ENCODE data around the gene C1QTNF9B. TPM values are rescaled to one million over a fixed set of nuclear protein-coding genes. Genes with fewer than 3 reads are reported as not detected.
"Not testable (repeated sequence)": the region's sequence is repeated elsewhere in the genome, so short reads cannot be mapped to it uniquely, and the experiment has no call there.

C1QTNF9B gene
- total and polyA plus RNA-seq, 2 experiments from 2014 or later, result 0.27 to 0.28 TPM

DNA sequence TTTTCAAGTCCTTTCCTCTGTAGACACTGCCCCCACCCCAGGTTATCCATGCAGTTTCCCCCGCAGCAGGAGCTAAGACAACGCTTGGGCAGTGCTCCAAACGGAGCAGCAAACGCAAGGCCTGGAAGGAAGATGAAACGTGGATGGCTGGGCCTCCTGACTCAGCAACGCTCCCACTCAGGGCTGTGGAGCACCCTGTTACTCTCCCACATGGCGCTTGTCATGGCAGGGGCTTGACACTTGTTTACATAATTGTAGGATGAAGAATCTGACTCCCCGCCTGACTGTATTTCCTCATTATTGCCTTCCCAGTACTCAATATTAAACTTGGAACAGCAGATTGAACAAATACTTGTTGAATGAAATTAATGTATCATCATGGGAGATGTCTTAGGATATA lies 799 bp upstream of the C1QTNF9B start:
- Histone ChIP-seq H3K4me3 (no peak overlapping the region), H3K9me2 (ENCODE audit: insufficient read depth) (no peaks in the 10 kb centered on the region), H3K36me3 (ENCODE audit: insufficient read depth) (no peaks in the 10 kb centered on the region), H3F3A (replicated peaks; ENCODE audit: low read depth) (no peaks in the 10 kb centered on the region), H4K20me1 (replicated peaks; ENCODE audit: insufficient read depth) (no peaks in the 10 kb centered on the region), H3K79me2 (replicated peaks; ENCODE audit: insufficient read depth) (no peaks in the 10 kb centered on the region), H3K4me1 (ENCODE audit: insufficient read depth) (peaks cover 4% of the 10 kb centered on the region; the same call in 1 of the 2 replicates), H3K27ac (ENCODE audit: low read depth) (no peak overlapping the region), H2AFZ (no peak overlapping the region), H3K27me3 (ENCODE audit: insufficient read depth) (peaks cover 14% of the 10 kb centered on the region), H3K4me2 (no peak overlapping the region)
- no peak for ATAC-seq
- Mint-ChIP-seq H3K36me3 (ENCODE audit: low read depth) (no peaks in the 10 kb centered on the region), H3K4me3 (no peak overlapping the region), H3K27me3 (ENCODE audit: insufficient read depth, low read depth, poor library complexity) (no peaks in the 10 kb centered on the region), H3K27ac (no peak overlapping the region), H3K4me1 (peaks cover 14% of the 10 kb centered on the region), H3K9me3 (no peaks in the 10 kb centered on the region)
- DNase-seq (ENCODE audit: low spot score), result no peak
- no peak for TF ChIP-seq ZNF462 (CRISPR knock-in tag; IDR thresholded peaks at IDR 0.05)
- TF ChIP-seq, protein P1, sequence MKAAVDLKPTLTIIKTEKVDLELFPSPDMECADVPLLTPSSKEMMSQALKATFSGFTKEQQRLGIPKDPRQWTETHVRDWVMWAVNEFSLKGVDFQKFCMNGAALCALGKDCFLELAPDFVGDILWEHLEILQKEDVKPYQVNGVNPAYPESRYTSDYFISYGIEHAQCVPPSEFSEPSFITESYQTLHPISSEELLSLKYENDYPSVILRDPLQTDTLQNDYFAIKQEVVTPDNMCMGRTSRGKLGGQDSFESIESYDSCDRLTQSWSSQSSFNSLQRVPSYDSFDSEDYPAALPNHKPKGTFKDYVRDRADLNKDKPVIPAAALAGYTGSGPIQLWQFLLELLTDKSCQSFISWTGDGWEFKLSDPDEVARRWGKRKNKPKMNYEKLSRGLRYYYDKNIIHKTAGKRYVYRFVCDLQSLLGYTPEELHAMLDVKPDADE (IDR thresholded peaks at IDR 0.05), result no peak
- no peak for TF ChIP-seq EZH2 (IDR thresholded peaks at IDR 0.05; ENCODE audit: low read depth, unreplicated experiment)
- TF ChIP-seq POLR2AphosphoS5 (IDR thresholded peaks at IDR 0.05; ENCODE audit: low read depth), result no peak
- TF ChIP-seq EZH2phosphoT487 (IDR thresholded peaks at IDR 0.05; ENCODE audit: unreplicated experiment), result no peak
- TF ChIP-seq ZNF331 (CRISPR knock-in tag; IDR thresholded peaks at IDR 0.05; ENCODE audit: low read depth), result no peak
- TF ChIP-seq REST (IDR thresholded peaks at IDR 0.05; ENCODE audit: unreplicated experiment), result no peak

DNA sequence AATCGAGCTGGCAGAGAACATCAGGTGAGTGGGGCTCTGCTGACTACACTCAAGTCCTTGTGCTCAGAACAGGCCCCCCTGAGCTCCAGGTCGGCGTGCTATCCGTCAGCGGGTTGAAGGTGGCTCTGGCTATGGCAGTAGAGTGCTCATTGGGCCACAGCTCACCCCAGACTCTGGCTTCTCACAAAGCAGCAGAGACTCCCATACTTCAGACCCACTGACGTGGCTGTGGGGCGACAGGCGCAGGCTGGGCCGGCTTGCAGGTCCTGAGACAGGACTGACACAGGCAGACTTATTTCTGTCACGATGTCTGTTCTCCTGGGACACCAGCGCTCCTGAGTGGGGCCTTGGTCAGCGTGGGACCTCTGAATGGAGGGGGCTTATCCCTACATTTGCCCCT lies 2.6 kb downstream of the C1QTNF9B start:
- not testable (repeated sequence) for H3K36me3 Mint-ChIP-seq (ENCODE audit: low read depth); DNase-seq (ENCODE audit: low spot score); ATAC-seq; H3K9me2 ChIP-seq (ENCODE audit: insufficient read depth); H3K4me2 ChIP-seq; H3F3A ChIP-seq (replicated peaks; ENCODE audit: low read depth); H3K27me3 ChIP-seq (ENCODE audit: insufficient read depth); H3K4me3 Mint-ChIP-seq; H3K9me3 Mint-ChIP-seq; H3K36me3 ChIP-seq (ENCODE audit: insufficient read depth); H3K27ac ChIP-seq (ENCODE audit: low read depth); H3K4me3 ChIP-seq; H3K27me3 Mint-ChIP-seq (ENCODE audit: insufficient read depth, low read depth, poor library complexity); H3K4me1 ChIP-seq (ENCODE audit: insufficient read depth); H3K27ac Mint-ChIP-seq; H2AFZ ChIP-seq; H4K20me1 ChIP-seq (replicated peaks; ENCODE audit: insufficient read depth); H3K79me2 ChIP-seq (replicated peaks; ENCODE audit: insufficient read depth)
- peaks cover 11% of the 10 kb centered on the region for H3K4me1 Mint-ChIP-seq

- not testable (repeated sequence) for ATAC-seq; DNase-seq (ENCODE audit: low spot score); H3K27me3 ChIP-seq (ENCODE audit: insufficient read depth)
Measured at GRCh38 chr13:23893791-23894190, 3.5 kb downstream of the C1QTNF9B start.

More at GRCh38 chr13:23893791-23894190, 3.5 kb downstream of the C1QTNF9B start:
- not testable (repeated sequence) for H3K9me2 ChIP-seq (ENCODE audit: insufficient read depth); H3K9me3 Mint-ChIP-seq; H4K20me1 ChIP-seq (replicated peaks; ENCODE audit: insufficient read depth); H3K79me2 ChIP-seq (replicated peaks; ENCODE audit: insufficient read depth); H2AFZ ChIP-seq; H3F3A ChIP-seq (replicated peaks; ENCODE audit: low read depth); H3K27me3 Mint-ChIP-seq (ENCODE audit: insufficient read depth, low read depth, poor library complexity); H3K4me2 ChIP-seq; H3K27ac Mint-ChIP-seq; H3K4me1 ChIP-seq (ENCODE audit: insufficient read depth); H3K36me3 Mint-ChIP-seq (ENCODE audit: low read depth); H3K4me3 ChIP-seq; H3K36me3 ChIP-seq (ENCODE audit: insufficient read depth); H3K4me3 Mint-ChIP-seq; H3K27ac ChIP-seq (ENCODE audit: low read depth); H3K4me1 Mint-ChIP-seq

All from GM23338 (cell line).